ENCODE measurements around the gene TEX48.

The TEX48 gene

GRCh38 chr9:114666851-114667250, 15.1 kb downstream of the TEX48 start:
- no peak for DNase-seq (ENCODE audit: low read depth)

GRCh38 chr9:114666401-114666800, 15.6 kb downstream of the TEX48 start:
- DNase-seq (ENCODE audit: low read depth) = no peak

- no peak for DNase-seq (ENCODE audit: low read depth)
These were observed 17.8 kb downstream of the TEX48 start for GRCh38 chr9:114664181-114664580.

- peak; percentile 41 for DNase-seq (ENCODE audit: low read depth)
These were observed 19.7 kb downstream of the TEX48 start for GRCh38 chr9:114662081-114662989.

GRCh38 chr9:114657705-114658104, 24.3 kb downstream of the TEX48 start, which contains the start of gene TEX53:
Gene TEX53, minus strand, starts transcription at chr9:114657805. Its CDS starts 31 bp downstream, at chr9:114657774.
- no peak for DNase-seq (ENCODE audit: low read depth)

- DNase-seq (ENCODE audit: low read depth) = no peak
These were observed 25.7 kb downstream of the TEX48 start for GRCh38 chr9:114656301-114656700.

- no peak for DNase-seq (ENCODE audit: low read depth)
These were observed 26.3 kb downstream of the TEX48 start for GRCh38 chr9:114655689-114656088.

- peak; percentile 65 for DNase-seq (ENCODE audit: low read depth)
These were observed 28.3 kb downstream of the TEX48 start for GRCh38 chr9:114653556-114654159.

- DNase-seq (ENCODE audit: low read depth) = no peak
These were observed 29.0 kb downstream of the TEX48 start for GRCh38 chr9:114652776-114653555.

- DNase-seq (ENCODE audit: low read depth) = no peak
These were observed 38.1 kb downstream of the TEX48 start for GRCh38 chr9:114643896-114644295.

GRCh38 chr9:114643001-114643400, 39.0 kb downstream of the TEX48 start:
- DNase-seq (ENCODE audit: low read depth) = no peak

GRCh38 chr9:114641967-114642366, 40.0 kb downstream of the TEX48 start:
- no peak for DNase-seq (ENCODE audit: low read depth)

GRCh38 chr9:114638404-114638803, 43.6 kb downstream of the TEX48 start:
- DNase-seq (ENCODE audit: low read depth) = no peak

- no peak for DNase-seq (ENCODE audit: low read depth)
These were observed 47.6 kb downstream of the TEX48 start for GRCh38 chr9:114634387-114634786.

GRCh38 chr9:114633438-114634089, 48.4 kb downstream of the TEX48 start:
- DNase-seq (ENCODE audit: low read depth) = no peak

GRCh38 chr9:114631166-114631565, 50.8 kb downstream of the TEX48 start:
- no peak for DNase-seq (ENCODE audit: low read depth)

GRCh38 chr9:114629563-114630090, 52.4 kb downstream of the TEX48 start:
- DNase-seq (ENCODE audit: low read depth) = no peak

- DNase-seq (ENCODE audit: low read depth) = no peak
These were observed 54.4 kb downstream of the TEX48 start for GRCh38 chr9:114627553-114627952.

- no peak for DNase-seq (ENCODE audit: low read depth)
These were observed 55.5 kb downstream of the TEX48 start for GRCh38 chr9:114626415-114627020.

GRCh38 chr9:114624677-114625076, 57.3 kb downstream of the TEX48 start:
- DNase-seq (ENCODE audit: low read depth) = no peak

GRCh38 chr9:114621975-114622609, 59.9 kb downstream of the TEX48 start:
- DNase-seq (ENCODE audit: low read depth) = no peak

Measured in stimulated activated CD8-positive, alpha-beta memory T cell treated with anti-CD3 and anti-CD28 coated beads, Interleukin-4, amount 100 ng/mL, for 24 hours (primary cell).